Sigmoid colon (tissue), 7 donors: ENCODE data around the gene AIG1. TPM values are rescaled to one million over a fixed set of nuclear protein-coding genes. Genes with fewer than 3 reads are reported as not detected.
"Not testable (repeated sequence)": the region's sequence is repeated elsewhere in the genome, so short reads cannot be mapped to it uniquely, and the experiment has no call there.

Experiments used
- DNase-seq: peaks from one replicate; pipeline ENCODE4 v3.0.0-alpha.2; 2019
- H3K27ac ChIP-seq, 4 donors: fragments of 200-600 bp; sonication (generic); one replicate each; pipeline ENCODE4 v1.5.1; 2016 to 2019; ENCODE audit warnings: mild to moderate bottlenecking in 1 of 4
- H3K27me3 ChIP-seq, 3 donors: fragments of 200-600 bp; sonication (generic); one replicate each; pipeline ENCODE4 v1.5.1; 2019; ENCODE audit warnings: mild to moderate bottlenecking in 1 of 3
- H3K36me3 ChIP-seq, 4 donors: fragments of 200-600 bp; sonication (generic); one replicate each; pipeline ENCODE4 v1.5.1; 2016 to 2019
- H3K4me1 ChIP-seq, 4 donors: fragments of 200-600 bp; sonication (generic); one replicate each; pipeline ENCODE4 v1.5.1; 2017 to 2019
- H3K4me3 ChIP-seq, 4 donors: fragments of 200-600 bp; sonication (generic); one replicate each; pipeline ENCODE4 v1.5.1; 2017 to 2019; ENCODE audit warnings: mild to moderate bottlenecking in 2 of 4, moderate library complexity in 1 of 4
- H3K9me3 ChIP-seq, 4 donors: fragments of 200-600 bp in 3 of 4; sonication (generic) in 3 of 4; one replicate each; pipeline versions ENCODE4 v1.5.1 to v1.6.1; 2013 to 2019
- CTCF ChIP-seq, 4 experiments: fragments of 450-650 bp in 3 of 4; fragments of 200-600 bp in 1 of 4; IDR thresholded peaks; one replicate each; pipeline ENCODE4 v1.5.1; 2016 to 2019; ENCODE audit warnings: antibody characterized with exemption in 4 of 4, mild to moderate bottlenecking in 3 of 4, moderate library complexity in 2 of 4
- EP300 ChIP-seq, 4 donors: sonication (generic); formaldehyde crosslinking; IDR thresholded peaks; one replicate each; pipeline ENCODE4 v1.6.1; 2017; ENCODE audit warnings: antibody characterized with exemption in 4 of 4
- POLR2A ChIP-seq, 2 donors: fragments of 450-650 bp; IDR thresholded peaks; one replicate each; pipeline ENCODE4 v1.6.1; 2016; ENCODE audit warnings: antibody characterized with exemption in 2 of 2, mild to moderate bottlenecking in 2 of 2, moderate library complexity in 2 of 2
- POLR2AphosphoS5 ChIP-seq, 4 donors: sonication (generic); formaldehyde crosslinking; IDR thresholded peaks; one replicate each; pipeline ENCODE4 v1.6.1; 2017; ENCODE audit warnings: antibody characterized with exemption in 4 of 4
- WGBS, 2 donors: extraction: QIAGEN DNeasy Blood & Tissue Kit; methylation state at CpG; one replicate each; pipeline ENCODE4 v1.1.7; 2013; 5-methylcytosine and 5-hydroxymethylcytosine counted together
- intact Hi-C: fragments of 100-400 bp; cut with DNase I; formaldehyde crosslinking; loops from one replicate; pipeline ENCODE4 v1.15.1; 2023
- polyA plus RNA-seq, 3 donors: library from polyadenylated mRNA; stranded (reverse); fragments of 200-250 nt; gene quantifications; one replicate each; pipeline ENCODE4 v1.2.3, GENCODE V29; 2013
- total RNA-seq, 4 donors: library from RNA; depleted of rRNA; stranded (reverse); fragments of >200 nt; gene quantifications; one replicate each; pipeline ENCODE4 v1.1.0, GENCODE V29; 2016
- donor health status: healthy with polysubstance abuse.
- donor health status: Bipolar disorder and iron deficiency.
- donor health status: healthy.

AIG1 gene
- total and polyA plus RNA-seq, 7 donors, result 10.9 to 30.7 (median 20.6) TPM

- no peak for DNase-seq
- WGBS, 2 donors, result 92% methylated on average over 6 of the region's 6 CpGs
- peaks cover 0 to 4% (median 0%) of the 10 kb centered on the region in 4 donors for H3K4me1 ChIP-seq
- no peaks in the 10 kb centered on the region for H3K9me3 ChIP-seq
- TF ChIP-seq CTCF (IDR thresholded peaks at IDR 0.05), result no peak
- no peak for TF ChIP-seq POLR2AphosphoS5 (IDR thresholded peaks at IDR 0.05)
- no peak for TF ChIP-seq EP300 (IDR thresholded peaks at IDR 0.05)
- no peak for TF ChIP-seq POLR2A (IDR thresholded peaks at IDR 0.05)
- H3K27me3 ChIP-seq, result no peaks in the 10 kb centered on the region
- peaks cover 0 to 1% (median 0%) of the 10 kb centered on the region in 4 donors for H3K36me3 ChIP-seq
- H3K4me3 ChIP-seq, result no peak overlapping the region
- intact Hi-C loops, result no loop called here
- H3K27ac ChIP-seq, result no peak overlapping the region
These were observed 185.0 kb downstream of the AIG1 start for GRCh38 chr6:143245656-143246055.

- H3K36me3 ChIP-seq, H3K4me1 ChIP-seq, DNase-seq, H3K27ac ChIP-seq, H3K4me3 ChIP-seq, intact Hi-C loops, H3K9me3 ChIP-seq, H3K27me3 ChIP-seq: not testable (repeated sequence)
- 90 to 91% methylated on average over 4 of the region's 4 CpGs for WGBS, 2 donors
These were observed 185.6 kb downstream of the AIG1 start for GRCh38 chr6:143246166-143246775.

GRCh38 chr6:143247586-143247985, 186.9 kb downstream of the AIG1 start:
- Histone ChIP-seq H3K9me3 (no peaks in the 10 kb centered on the region), H3K27me3 (no peaks in the 10 kb centered on the region), H3K4me1 (peaks cover 0 to 4% (median 0%) of the 10 kb centered on the region in 4 donors), H3K4me3 (no peak overlapping the region), H3K36me3 (peaks cover 0 to 4% (median 0%) of the 10 kb centered on the region in 4 donors), H3K27ac (no peak overlapping the region)
- intact Hi-C loops, result no loop called here
- DNase-seq, result no peak
- TF ChIP-seq POLR2AphosphoS5 (IDR thresholded peaks at IDR 0.05), result no peak
- no peak for TF ChIP-seq POLR2A (IDR thresholded peaks at IDR 0.05)
- TF ChIP-seq EP300 (IDR thresholded peaks at IDR 0.05), result no peak
- TF ChIP-seq CTCF (IDR thresholded peaks at IDR 0.05), result no peak
- 64 to 79% methylated on average over 3 of the region's 3 CpGs for WGBS, 2 donors

- WGBS, 2 donors, result 90 to 91% methylated on average over 4 of the region's 4 CpGs
- H3K4me3 ChIP-seq, result no peak overlapping the region
- no peaks in the 10 kb centered on the region for H3K9me3 ChIP-seq
- intact Hi-C loops, result no loop called here
- no peak overlapping the region for H3K27ac ChIP-seq
- H3K4me1 ChIP-seq, result peaks cover 0 to 4% (median 0%) of the 10 kb centered on the region in 4 donors
- peaks cover 0 to 4% (median 0%) of the 10 kb centered on the region in 4 donors for H3K36me3 ChIP-seq
- H3K27me3 ChIP-seq, result no peaks in the 10 kb centered on the region
- DNase-seq, result no peak
- no peak for TF ChIP-seq POLR2AphosphoS5 (IDR thresholded peaks at IDR 0.05)
- TF ChIP-seq POLR2A (IDR thresholded peaks at IDR 0.05), result no peak
- TF ChIP-seq CTCF (IDR thresholded peaks at IDR 0.05), result no peak
- no peak for TF ChIP-seq EP300 (IDR thresholded peaks at IDR 0.05)
These were observed 187.7 kb downstream of the AIG1 start for GRCh38 chr6:143248359-143248758.

- Histone ChIP-seq H3K27me3 (no peaks in the 10 kb centered on the region), H3K4me3 (no peak overlapping the region), H3K9me3 (no peaks in the 10 kb centered on the region), H3K4me1 (peaks cover 0 to 4% (median 0%) of the 10 kb centered on the region in 4 donors), H3K27ac (no peak overlapping the region), H3K36me3 (peaks cover 0 to 4% (median 0%) of the 10 kb centered on the region in 4 donors)
- no peak for DNase-seq
- WGBS, 2 donors, result 91 to 94% methylated on average over 4 of the region's 4 CpGs
- no peak for TF ChIP-seq POLR2AphosphoS5 (IDR thresholded peaks at IDR 0.05)
- TF ChIP-seq EP300 (IDR thresholded peaks at IDR 0.05), result no peak
- TF ChIP-seq POLR2A (IDR thresholded peaks at IDR 0.05), result no peak
- no peak for TF ChIP-seq CTCF (IDR thresholded peaks at IDR 0.05)
- intact Hi-C loops, result no loop called here
These were observed 190.6 kb downstream of the AIG1 start for GRCh38 chr6:143251288-143251687.
